Measurements from ENCODE around the gene C3orf70.

The C3orf70 gene

DNA sequence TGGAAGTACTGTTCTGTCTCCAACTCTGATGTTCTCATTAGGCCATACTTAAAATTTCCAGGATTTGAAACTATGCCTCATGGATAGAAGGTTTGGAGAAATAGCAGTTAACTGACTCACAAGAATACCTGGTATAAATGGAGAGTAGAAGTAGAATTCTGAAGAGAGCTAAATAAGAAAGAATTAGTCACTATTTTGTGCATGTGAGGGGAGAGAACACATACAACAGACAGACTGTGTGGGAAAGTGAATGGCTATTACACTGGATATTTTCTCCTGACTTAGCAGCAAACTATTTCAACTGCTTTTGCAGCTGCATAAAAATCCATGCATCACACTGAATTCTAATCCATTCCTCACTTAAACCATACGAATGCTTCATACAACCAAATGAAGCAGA lies 71.3 kb downstream of the C3orf70 start:
- Histone ChIP-seq H3K36me3 (ENCODE audit: control insufficient read depth, insufficient read depth, low read length) (no peaks in the 10 kb centered on the region), H3K9ac (ENCODE audit: low read length) (no peak overlapping the region), H3K4me3 (ENCODE audit: low read length) (no peak overlapping the region), H3K27me3 (ENCODE audit: control insufficient read depth, insufficient read depth, low read length) (no peaks in the 10 kb centered on the region), H3K9me3 (ENCODE audit: control insufficient read depth, low read length) (no peaks in the 10 kb centered on the region), H3K4me1 (ENCODE audit: control insufficient read depth, insufficient read depth, low read length) (no peaks in the 10 kb centered on the region)

DNA sequence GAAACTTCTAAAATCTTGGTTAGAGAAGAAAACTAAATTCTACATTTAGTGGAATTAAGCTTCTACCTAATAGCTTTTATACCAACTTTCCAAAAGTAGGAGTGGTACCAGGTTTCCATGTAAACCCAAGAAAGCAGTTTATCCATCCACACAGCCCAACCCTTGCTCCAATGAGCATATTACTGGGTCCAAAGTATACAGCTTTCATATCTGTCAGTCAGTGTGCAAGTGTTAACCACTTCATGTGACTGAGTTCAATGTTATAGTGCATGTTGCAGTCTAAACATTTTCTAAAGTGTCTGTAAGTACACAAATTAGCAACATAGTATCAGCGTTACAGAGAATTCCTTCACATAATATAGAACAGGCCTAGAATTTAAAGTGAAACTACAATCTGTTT lies 73.2 kb downstream of the C3orf70 start:
- Histone ChIP-seq H3K9me3 (ENCODE audit: control insufficient read depth, low read length) (no peaks in the 10 kb centered on the region), H3K27me3 (ENCODE audit: control insufficient read depth, insufficient read depth, low read length) (no peaks in the 10 kb centered on the region)

DNA sequence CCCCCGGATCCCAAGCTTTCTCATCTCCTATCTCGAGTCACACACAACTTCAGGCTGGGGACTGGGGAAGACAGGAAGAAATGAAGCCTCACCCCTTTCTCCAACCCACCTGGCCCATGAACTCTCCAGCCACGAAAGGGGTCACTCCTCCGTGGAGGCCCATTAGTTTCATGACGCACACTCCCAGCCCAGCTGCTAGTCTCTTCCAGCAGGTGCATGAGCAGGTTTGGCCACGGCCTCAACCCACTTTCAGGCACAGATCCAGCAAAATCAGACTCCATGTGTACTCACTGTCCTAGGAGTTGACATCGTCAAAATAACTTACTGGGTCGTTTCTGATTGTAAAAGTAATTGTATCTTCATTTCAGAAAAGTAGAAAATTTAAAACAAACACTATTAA lies 76.6 kb downstream of the C3orf70 start:
- no peaks in the 10 kb centered on the region for H3K9me3 ChIP-seq (ENCODE audit: control insufficient read depth, low read length)
- no peak overlapping the region for H3K4me3 ChIP-seq (ENCODE audit: low read length)
- H3K27me3 ChIP-seq (ENCODE audit: control insufficient read depth, insufficient read depth, low read length) = no peaks in the 10 kb centered on the region
- H3K4me1 ChIP-seq (ENCODE audit: control insufficient read depth, insufficient read depth, low read length) = no peaks in the 10 kb centered on the region
- no peaks in the 10 kb centered on the region for H3K36me3 ChIP-seq (ENCODE audit: control insufficient read depth, insufficient read depth, low read length)
- H3K9ac ChIP-seq (ENCODE audit: low read length) = no peak overlapping the region

More for the DNA sequence above, 73.2 kb downstream of the C3orf70 start:
- Histone ChIP-seq H3K36me3 (ENCODE audit: control insufficient read depth, insufficient read depth, low read length) (no peaks in the 10 kb centered on the region), H3K9ac (ENCODE audit: low read length) (no peak overlapping the region), H3K4me1 (ENCODE audit: control insufficient read depth, insufficient read depth, low read length) (no peaks in the 10 kb centered on the region), H3K4me3 (ENCODE audit: low read length) (no peak overlapping the region)

DNA sequence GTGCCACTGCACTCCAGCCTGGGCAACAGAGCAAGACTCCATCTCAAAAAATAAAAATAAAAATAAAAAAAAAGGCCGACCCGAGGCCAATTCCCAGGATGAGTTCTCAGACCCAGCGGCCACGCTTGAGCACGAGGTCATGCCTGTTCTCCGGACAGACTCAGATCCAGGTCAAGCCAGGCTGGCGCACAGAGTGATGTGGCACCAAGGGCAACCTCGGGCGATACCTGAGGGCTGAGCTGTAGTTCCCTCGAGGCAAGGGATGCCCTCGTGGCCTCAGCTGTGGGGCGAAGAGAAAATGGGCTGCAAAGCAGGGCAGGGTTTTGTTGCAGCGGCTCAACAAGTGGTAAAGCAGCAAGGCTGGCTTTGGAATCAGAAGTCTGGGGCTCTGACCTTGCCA lies 77.3 kb downstream of the C3orf70 start:
- Histone ChIP-seq H3K4me1 (ENCODE audit: control insufficient read depth, insufficient read depth, low read length) (no peaks in the 10 kb centered on the region), H3K27me3 (ENCODE audit: control insufficient read depth, insufficient read depth, low read length) (no peaks in the 10 kb centered on the region), H3K9me3 (ENCODE audit: control insufficient read depth, low read length) (no peaks in the 10 kb centered on the region), H3K4me3 (ENCODE audit: low read length) (no peak overlapping the region), H3K36me3 (ENCODE audit: control insufficient read depth, insufficient read depth, low read length) (no peaks in the 10 kb centered on the region), H3K9ac (ENCODE audit: low read length) (no peak overlapping the region)

DNA sequence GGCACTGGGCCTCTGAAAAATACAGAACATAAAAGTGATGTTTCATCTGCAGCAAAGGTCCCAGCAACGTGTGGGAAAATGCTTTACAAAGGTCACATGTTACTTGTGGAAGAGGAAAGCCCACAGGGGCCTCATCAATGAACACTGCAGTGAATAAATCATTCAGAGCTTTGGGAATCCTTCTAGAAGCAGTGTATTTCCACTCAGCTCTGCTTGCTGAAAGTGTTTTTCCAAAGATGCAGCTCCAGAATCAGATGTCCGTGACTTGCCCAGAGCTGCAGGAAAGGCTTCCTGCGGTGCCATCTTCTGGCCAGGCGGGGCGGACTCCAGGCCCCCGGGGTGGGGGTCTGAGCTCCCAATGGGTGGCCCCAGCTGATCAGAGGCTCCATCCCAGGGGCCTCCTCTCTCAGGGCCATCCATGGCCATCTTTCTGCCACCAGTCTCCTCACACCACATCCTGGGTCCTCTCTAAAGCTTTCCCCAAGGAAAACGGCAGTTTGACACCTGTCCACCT lies 81.5 kb downstream of the C3orf70 start:
- no peak overlapping the region for H3K9ac ChIP-seq (ENCODE audit: low read length)
- no peaks in the 10 kb centered on the region for H3K9me3 ChIP-seq (ENCODE audit: control insufficient read depth, low read length)
- H3K27me3 ChIP-seq (ENCODE audit: control insufficient read depth, insufficient read depth, low read length) = no peaks in the 10 kb centered on the region
- no peaks in the 10 kb centered on the region for H3K36me3 ChIP-seq (ENCODE audit: control insufficient read depth, insufficient read depth, low read length)
- H3K4me3 ChIP-seq (ENCODE audit: low read length) = no peak overlapping the region
- H3K4me1 ChIP-seq (ENCODE audit: control insufficient read depth, insufficient read depth, low read length) = no peaks in the 10 kb centered on the region

DNA sequence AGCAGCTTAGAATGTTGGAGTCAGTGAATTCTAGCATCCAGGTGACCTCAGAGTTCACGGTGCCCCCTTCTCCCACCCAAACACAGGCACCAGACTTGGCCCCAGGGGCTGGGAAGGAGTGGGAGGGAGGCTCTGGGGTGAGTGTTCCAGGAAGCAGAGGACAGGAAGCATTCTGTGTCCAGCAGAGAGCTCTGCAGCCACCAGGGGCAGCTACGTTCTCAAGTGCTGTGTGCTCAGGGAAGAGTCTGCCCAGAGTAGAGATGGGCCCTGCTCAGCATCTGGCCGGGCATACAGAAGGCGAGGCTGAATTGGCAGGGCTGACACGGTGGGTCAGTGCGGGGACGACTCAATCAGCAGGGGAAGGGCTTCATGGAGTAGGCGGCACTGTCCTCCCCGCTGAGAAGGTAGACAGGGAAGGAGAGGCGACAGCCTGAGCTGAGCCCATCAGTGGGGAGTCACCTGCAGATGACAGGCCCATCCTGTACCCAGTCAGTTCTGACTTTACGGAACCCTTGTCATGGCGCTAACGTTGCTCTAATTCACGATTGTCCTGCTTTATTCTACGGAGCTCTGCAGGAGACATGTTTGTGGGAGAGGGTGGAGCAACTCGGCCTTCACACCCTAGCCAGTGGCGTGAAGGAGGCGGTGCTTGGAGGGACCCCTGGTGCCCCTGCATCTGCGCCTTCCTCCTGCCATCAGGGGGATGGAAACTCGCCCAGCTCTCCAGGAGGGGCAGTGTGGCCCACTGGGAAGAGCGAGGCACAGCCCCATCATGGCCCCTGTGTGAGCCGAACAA lies 82.2 kb downstream of the C3orf70 start:
- Histone ChIP-seq H3K9me3 (ENCODE audit: control insufficient read depth, low read length) (no peaks in the 10 kb centered on the region), H3K27me3 (ENCODE audit: control insufficient read depth, insufficient read depth, low read length) (no peaks in the 10 kb centered on the region), H3K9ac (ENCODE audit: low read length) (no peak overlapping the region), H3K4me3 (ENCODE audit: low read length) (no peak overlapping the region), H3K36me3 (ENCODE audit: control insufficient read depth, insufficient read depth, low read length) (no peaks in the 10 kb centered on the region), H3K4me1 (ENCODE audit: control insufficient read depth, insufficient read depth, low read length) (no peaks in the 10 kb centered on the region)

DNA sequence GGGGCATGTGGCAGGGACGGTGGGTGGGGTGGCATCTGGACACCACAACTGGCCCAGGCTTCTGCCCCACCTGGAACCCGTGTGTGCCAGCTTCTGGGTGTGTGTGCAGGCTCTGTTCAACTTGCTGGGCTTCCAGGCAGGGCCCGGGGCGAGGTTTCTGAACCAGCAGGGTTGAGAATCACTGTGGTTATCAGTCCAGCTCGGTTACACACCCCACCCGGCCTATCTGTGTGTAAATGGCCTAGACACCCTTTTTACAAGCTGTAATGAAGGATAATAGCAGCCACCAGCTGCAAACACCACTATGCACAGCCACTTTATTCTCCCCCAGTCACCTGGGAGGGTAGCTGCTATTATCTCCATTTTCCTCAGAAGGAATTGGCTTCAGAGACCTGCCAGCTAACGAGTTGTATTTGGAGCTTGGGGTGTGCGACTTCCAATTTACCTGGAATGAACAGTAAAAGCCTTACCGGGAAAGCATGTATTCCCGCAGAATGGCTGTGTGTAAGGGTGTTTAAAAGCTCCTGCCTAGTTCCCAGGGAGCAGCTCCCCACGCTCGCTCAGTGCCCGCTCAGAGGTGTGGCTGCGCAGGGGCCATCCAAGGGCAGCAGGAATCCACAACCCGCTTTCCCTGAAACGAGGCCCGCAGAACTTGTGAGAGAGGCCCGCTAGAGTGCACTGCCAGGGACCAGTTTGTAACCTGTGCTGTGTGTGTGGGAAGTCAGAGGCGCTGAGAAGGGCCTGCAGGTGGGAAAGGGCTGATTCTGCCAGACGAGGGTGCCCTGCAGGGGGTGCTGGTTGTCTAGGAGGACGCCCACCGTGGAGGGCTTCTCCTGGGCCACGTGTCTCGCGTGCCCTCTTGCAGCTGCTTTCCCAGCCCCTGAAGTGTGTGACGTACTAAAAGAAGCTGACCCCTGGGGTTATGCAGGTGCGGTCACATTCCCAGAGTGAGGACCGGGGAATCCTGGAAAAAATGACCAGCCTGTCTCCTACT lies 83.5 kb downstream of the C3orf70 start:
- Histone ChIP-seq H3K9me3 (ENCODE audit: control insufficient read depth, low read length) (no peaks in the 10 kb centered on the region), H3K4me1 (ENCODE audit: control insufficient read depth, insufficient read depth, low read length) (no peaks in the 10 kb centered on the region), H3K36me3 (ENCODE audit: control insufficient read depth, insufficient read depth, low read length) (no peaks in the 10 kb centered on the region), H3K9ac (ENCODE audit: low read length) (no peak overlapping the region), H3K27me3 (ENCODE audit: control insufficient read depth, insufficient read depth, low read length) (no peaks in the 10 kb centered on the region), H3K4me3 (ENCODE audit: low read length) (no peak overlapping the region)

- Histone ChIP-seq H3K27me3 (ENCODE audit: control insufficient read depth, insufficient read depth, low read length) (no peaks in the 10 kb centered on the region), H3K4me1 (ENCODE audit: control insufficient read depth, insufficient read depth, low read length) (no peaks in the 10 kb centered on the region), H3K9me3 (ENCODE audit: control insufficient read depth, low read length) (no peaks in the 10 kb centered on the region), H3K4me3 (ENCODE audit: low read length) (no peak overlapping the region), H3K9ac (ENCODE audit: low read length) (no peak overlapping the region), H3K36me3 (ENCODE audit: control insufficient read depth, insufficient read depth, low read length) (no peaks in the 10 kb centered on the region)
Observed at GRCh38 chr3:185067173-185067572, 85.7 kb downstream of the C3orf70 start.

DNA sequence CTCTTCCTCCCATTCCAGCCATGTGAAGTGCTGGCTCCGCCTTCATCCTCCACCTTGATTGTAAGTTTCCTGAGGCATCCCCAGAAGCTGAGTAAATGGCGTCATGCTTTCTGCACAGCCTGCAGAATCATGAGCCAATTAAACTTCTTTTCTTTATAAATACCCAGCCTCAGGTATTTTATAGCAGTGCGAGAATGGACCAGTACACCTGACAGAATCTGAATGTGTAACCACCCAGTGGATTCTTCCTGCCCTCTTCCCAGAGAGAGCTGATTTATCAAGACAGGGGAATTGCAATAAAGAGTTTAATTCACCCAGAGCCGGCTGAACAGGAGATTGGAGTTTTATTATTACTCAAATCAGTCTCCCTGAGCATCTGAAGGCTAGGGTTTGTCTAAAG lies 86.6 kb downstream of the C3orf70 start:
- Histone ChIP-seq H3K4me1 (ENCODE audit: control insufficient read depth, insufficient read depth, low read length) (no peaks in the 10 kb centered on the region), H3K36me3 (ENCODE audit: control insufficient read depth, insufficient read depth, low read length) (no peaks in the 10 kb centered on the region), H3K4me3 (ENCODE audit: low read length) (no peak overlapping the region), H3K9me3 (ENCODE audit: control insufficient read depth, low read length) (no peaks in the 10 kb centered on the region), H3K27me3 (ENCODE audit: control insufficient read depth, insufficient read depth, low read length) (no peaks in the 10 kb centered on the region), H3K9ac (ENCODE audit: low read length) (no peak overlapping the region)

DNA sequence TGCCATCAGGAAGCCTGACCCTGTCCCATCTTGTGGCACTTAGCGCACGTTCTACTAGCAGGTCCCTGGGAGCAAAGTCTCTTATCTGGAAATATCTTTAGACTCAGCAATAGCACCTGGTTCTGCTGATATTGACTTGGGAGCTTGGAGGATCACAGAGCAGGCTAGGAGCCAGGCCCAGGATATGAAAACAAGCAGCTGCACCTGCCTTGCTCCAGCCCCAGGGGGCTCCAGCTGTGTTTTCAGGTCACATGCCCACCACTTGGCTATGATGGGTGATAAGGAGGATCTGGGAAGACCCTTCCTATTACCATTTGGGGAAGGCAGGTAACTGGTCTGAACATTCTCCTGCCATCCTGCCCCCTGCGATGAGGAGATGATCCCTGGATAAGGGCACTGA lies 87.8 kb downstream of the C3orf70 start:
- Histone ChIP-seq H3K4me3 (ENCODE audit: low read length) (no peak overlapping the region), H3K4me1 (ENCODE audit: control insufficient read depth, insufficient read depth, low read length) (no peaks in the 10 kb centered on the region), H3K9ac (ENCODE audit: low read length) (no peak overlapping the region), H3K9me3 (ENCODE audit: control insufficient read depth, low read length) (no peaks in the 10 kb centered on the region), H3K27me3 (ENCODE audit: control insufficient read depth, insufficient read depth, low read length) (no peaks in the 10 kb centered on the region), H3K36me3 (ENCODE audit: control insufficient read depth, insufficient read depth, low read length) (no peaks in the 10 kb centered on the region)

- Histone ChIP-seq H3K4me3 (ENCODE audit: low read length) (no peak overlapping the region), H3K4me1 (ENCODE audit: control insufficient read depth, insufficient read depth, low read length) (no peaks in the 10 kb centered on the region), H3K36me3 (ENCODE audit: control insufficient read depth, insufficient read depth, low read length) (no peaks in the 10 kb centered on the region), H3K27me3 (ENCODE audit: control insufficient read depth, insufficient read depth, low read length) (no peaks in the 10 kb centered on the region), H3K9me3 (ENCODE audit: control insufficient read depth, low read length) (no peaks in the 10 kb centered on the region), H3K9ac (ENCODE audit: low read length) (no peak overlapping the region)
Observed at GRCh38 chr3:185063431-185063830, 89.4 kb downstream of the C3orf70 start.

DNA sequence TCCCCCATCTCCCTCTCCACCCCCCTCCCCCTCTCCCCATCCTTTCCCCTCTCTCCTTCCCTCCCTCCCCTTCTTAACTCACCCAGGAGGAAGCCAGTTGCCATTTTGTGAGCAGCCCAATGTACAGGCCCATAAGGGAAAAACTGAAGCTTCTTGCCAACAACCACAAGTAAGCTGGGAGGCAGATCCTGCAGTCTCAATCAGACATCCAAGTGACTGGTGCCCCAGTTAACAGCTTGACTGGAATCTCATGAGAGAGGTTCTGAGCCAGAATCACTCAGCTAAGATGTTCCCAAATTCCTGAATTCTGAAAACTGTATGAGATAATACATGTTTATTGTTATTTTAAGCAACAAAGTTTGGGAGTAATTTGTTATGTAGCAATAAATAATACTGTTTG lies 90.7 kb downstream of the C3orf70 start:
- no peaks in the 10 kb centered on the region for H3K36me3 ChIP-seq (ENCODE audit: control insufficient read depth, insufficient read depth, low read length)
- H3K4me1 ChIP-seq (ENCODE audit: control insufficient read depth, insufficient read depth, low read length) = no peaks in the 10 kb centered on the region
- no peaks in the 10 kb centered on the region for H3K9me3 ChIP-seq (ENCODE audit: control insufficient read depth, low read length)
- H3K9ac ChIP-seq (ENCODE audit: low read length) = no peak overlapping the region
- no peaks in the 10 kb centered on the region for H3K27me3 ChIP-seq (ENCODE audit: control insufficient read depth, insufficient read depth, low read length)
- no peak overlapping the region for H3K4me3 ChIP-seq (ENCODE audit: low read length)
